Endothelial cell (in vitro differentiated cells): ENCODE results near the gene MSANTD7. TPM values are rescaled to one million over a fixed set of nuclear protein-coding genes. Genes with fewer than 3 reads are reported as not detected.

Experiments
- DNase-seq: peaks from one replicate; pipeline ENCODE4 v3.0.0; 2021; ENCODE audit warnings: low spot score
- H3K27ac Mint-ChIP-seq: one replicate; pipeline ENCODE4 v1.8.0; 2021; ENCODE audit warnings: mixed read lengths, inconsistent platforms; ENCODE audit not compliant: unreplicated experiment
- H3K27me3 Mint-ChIP-seq: one replicate; pipeline ENCODE4 v1.8.0; 2021; ENCODE audit warnings: mild to moderate bottlenecking, moderate library complexity, mixed read lengths, inconsistent platforms; ENCODE audit not compliant: unreplicated experiment
- H3K36me3 Mint-ChIP-seq: one replicate; pipeline ENCODE4 v1.8.0; 2021; ENCODE audit warnings: mild to moderate bottlenecking, low read depth, mixed read lengths, inconsistent platforms; ENCODE audit not compliant: unreplicated experiment
- H3K4me1 Mint-ChIP-seq: one replicate; pipeline ENCODE4 v1.8.0; 2021; ENCODE audit warnings: mild to moderate bottlenecking, mixed read lengths, inconsistent platforms; ENCODE audit not compliant: unreplicated experiment
- H3K4me3 Mint-ChIP-seq: one replicate; pipeline ENCODE4 v1.8.0; 2021; ENCODE audit warnings: mild to moderate bottlenecking, mixed read lengths, inconsistent platforms; ENCODE audit not compliant: unreplicated experiment
- H3K9me3 Mint-ChIP-seq: one replicate; pipeline ENCODE4 v1.8.0; 2021; ENCODE audit warnings: mixed read lengths, inconsistent platforms; ENCODE audit not compliant: unreplicated experiment
- CTCF ChIP-seq: fragments of 200-600 bp; sonication (generic); IDR thresholded peaks from one replicate; pipeline ENCODE4 v1.5.0; 2021; ENCODE audit warnings: antibody characterized with exemption; ENCODE audit not compliant: unreplicated experiment
- total RNA-seq: library from RNA; stranded (reverse); fragmentation: NEBNext Ultra II Directional; extraction: Animal tissue kit (Norgen Biotek cat#: 25700); gene quantifications from one replicate; pipeline ENCODE4 v1.2.1, GENCODE V29; 2021; ENCODE audit not compliant: unreplicated experiment

The MSANTD7 gene
- total RNA-seq, 1 donor from 2014 or later: 17.9 TPM

GRCh38 chr10:14878266-14879123 is 40.4 kb downstream of the MSANTD7 start, which contains the start of gene SUV39H2:
Gene SUV39H2, plus strand, starts transcription at chr10:14878866. Its CDS starts 23 bp downstream, at chr10:14878889.
- DNase-seq: peak; percentile 98
- no peaks in the 10 kb centered on the region for H3K36me3 Mint-ChIP-seq
- TF ChIP-seq CTCF: no peak

GRCh38 chr10:14879124-14879927 is 41.2 kb downstream of the MSANTD7 start:
- no peak for DNase-seq
- peak overlapping the region; percentile 96 for H3K4me3 Mint-ChIP-seq
- peaks cover 13% of the 10 kb centered on the region for H3K27me3 Mint-ChIP-seq
- H3K27ac Mint-ChIP-seq: peak overlapping the region; percentile 91
- H3K4me1 Mint-ChIP-seq: peaks cover 31% of the 10 kb centered on the region
- H3K9me3 Mint-ChIP-seq: no peaks in the 10 kb centered on the region
- TF ChIP-seq CTCF: no peak
- no peaks in the 10 kb centered on the region for H3K36me3 Mint-ChIP-seq

More at GRCh38 chr10:14878266-14879123, 40.4 kb downstream of the MSANTD7 start, which contains the start of gene SUV39H2:
- H3K27me3 Mint-ChIP-seq: peaks cover 13% of the 10 kb centered on the region
- H3K9me3 Mint-ChIP-seq: no peaks in the 10 kb centered on the region
- peak within 1 kb of the TSS; percentile 98 for H3K4me3 Mint-ChIP-seq
- peaks cover 31% of the 10 kb centered on the region for H3K4me1 Mint-ChIP-seq
- H3K27ac Mint-ChIP-seq: peak within 1 kb of the TSS; percentile 92

- Mint-ChIP-seq H3K4me3 (peak overlapping the region; percentile 96), H3K27ac (peak overlapping the region; percentile 91)
These were observed 41.8 kb downstream of the MSANTD7 start for GRCh38 chr10:14879928-14880193.

GRCh38 chr10:14880229-14880628 is 42.1 kb downstream of the MSANTD7 start:
- Mint-ChIP-seq H3K4me1 (peaks cover 31% of the 10 kb centered on the region), H3K27ac (peak overlapping the region; percentile 14), H3K4me3 (peak overlapping the region; percentile 96), H3K36me3 (no peaks in the 10 kb centered on the region), H3K27me3 (peaks cover 13% of the 10 kb centered on the region), H3K9me3 (no peaks in the 10 kb centered on the region)
- DNase-seq: no peak
- no peak for TF ChIP-seq CTCF

More at GRCh38 chr10:14879928-14880193, 41.8 kb downstream of the MSANTD7 start:
- no peaks in the 10 kb centered on the region for H3K9me3 Mint-ChIP-seq
- TF ChIP-seq CTCF: no peak
- DNase-seq: no peak
- no peaks in the 10 kb centered on the region for H3K36me3 Mint-ChIP-seq
- peaks cover 13% of the 10 kb centered on the region for H3K27me3 Mint-ChIP-seq
- H3K4me1 Mint-ChIP-seq: peaks cover 31% of the 10 kb centered on the region
